ENCODE measurements around the gene TRIM26. TPM values are rescaled to one million over a fixed set of nuclear protein-coding genes. Genes with fewer than 3 reads are reported as not detected.
"Not testable (repeated sequence)": the region's sequence is repeated elsewhere in the genome, so short reads cannot be mapped to it uniquely, and the experiment has no call there.

The TRIM26 gene
- total RNA-seq, 2 donors from 2014 or later, result 31.9 to 66.6 TPM

DNA sequence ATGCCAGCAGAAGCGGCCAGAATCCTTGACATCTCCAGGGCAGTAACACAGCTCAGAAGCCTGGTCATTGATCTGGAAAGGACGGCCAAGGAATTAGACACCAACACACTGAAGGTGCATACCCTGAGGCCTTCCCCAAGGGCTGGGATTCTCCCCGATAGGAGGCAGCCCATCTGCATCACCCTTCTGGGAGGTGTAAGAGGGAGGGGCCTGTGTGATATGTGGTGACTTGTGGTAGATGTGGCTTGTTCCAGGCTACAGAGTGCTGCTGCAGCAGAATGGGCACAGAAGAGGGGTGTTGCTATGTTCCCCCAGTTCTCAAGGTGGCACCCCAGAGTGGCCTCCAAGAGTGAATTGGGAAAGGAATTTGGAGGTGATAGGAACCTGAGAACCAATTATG lies 66.1 kb downstream of the TRIM26 start:
- H3K36me3 ChIP-seq (replicated peaks in 1 of 2; ENCODE audit: insufficient read depth in 1 of 2, low read depth in 2 of 2), result no peaks in the 10 kb centered on the region
- no peak for TF ChIP-seq POLR2A (IDR thresholded peaks at IDR 0.05)
- TF ChIP-seq, protein P1, sequence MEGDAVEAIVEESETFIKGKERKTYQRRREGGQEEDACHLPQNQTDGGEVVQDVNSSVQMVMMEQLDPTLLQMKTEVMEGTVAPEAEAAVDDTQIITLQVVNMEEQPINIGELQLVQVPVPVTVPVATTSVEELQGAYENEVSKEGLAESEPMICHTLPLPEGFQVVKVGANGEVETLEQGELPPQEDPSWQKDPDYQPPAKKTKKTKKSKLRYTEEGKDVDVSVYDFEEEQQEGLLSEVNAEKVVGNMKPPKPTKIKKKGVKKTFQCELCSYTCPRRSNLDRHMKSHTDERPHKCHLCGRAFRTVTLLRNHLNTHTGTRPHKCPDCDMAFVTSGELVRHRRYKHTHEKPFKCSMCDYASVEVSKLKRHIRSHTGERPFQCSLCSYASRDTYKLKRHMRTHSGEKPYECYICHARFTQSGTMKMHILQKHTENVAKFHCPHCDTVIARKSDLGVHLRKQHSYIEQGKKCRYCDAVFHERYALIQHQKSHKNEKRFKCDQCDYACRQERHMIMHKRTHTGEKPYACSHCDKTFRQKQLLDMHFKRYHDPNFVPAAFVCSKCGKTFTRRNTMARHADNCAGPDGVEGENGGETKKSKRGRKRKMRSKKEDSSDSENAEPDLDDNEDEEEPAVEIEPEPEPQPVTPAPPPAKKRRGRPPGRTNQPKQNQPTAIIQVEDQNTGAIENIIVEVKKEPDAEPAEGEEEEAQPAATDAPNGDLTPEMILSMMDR (IDR thresholded peaks at IDR 0.05), result no peak
- no peak overlapping the region for H3K27ac ChIP-seq
- DNase-seq (no peak), ATAC-seq (no peak)
- no peak overlapping the region for H3K4me3 ChIP-seq
- no peaks in the 10 kb centered on the region for H3K27me3 ChIP-seq
- intact Hi-C loops (cut with DNase I), result no loop called here
- no peaks in the 10 kb centered on the region for H3K4me1 ChIP-seq
- no peaks in the 10 kb centered on the region for H3K9me3 ChIP-seq
- 77 to 83% methylated on average over 2 to 3 of the region's 3 CpGs for WGBS, 2 donors

DNA sequence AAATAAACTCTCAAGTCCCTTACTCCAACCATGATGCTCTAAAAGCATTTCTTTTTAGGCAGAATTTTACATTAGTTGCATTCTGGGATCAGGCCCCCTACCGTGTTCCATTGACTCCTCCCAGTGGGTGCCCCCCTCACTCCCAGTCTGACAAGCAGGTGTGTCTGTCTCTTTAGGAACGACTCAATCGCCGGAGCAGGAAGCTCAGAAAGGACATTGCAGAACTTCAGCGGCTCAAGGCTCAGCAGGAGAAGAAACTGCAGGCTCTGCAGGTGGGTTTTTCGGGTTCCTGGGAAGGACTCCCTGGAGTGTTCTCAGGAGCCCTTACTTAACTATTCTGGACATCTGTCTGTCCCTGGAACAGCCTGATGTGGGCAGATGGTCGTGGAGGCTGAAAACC lies 67.4 kb downstream of the TRIM26 start:
- no peak for TF ChIP-seq POLR2A (IDR thresholded peaks at IDR 0.05)
- TF ChIP-seq, protein P1 (IDR thresholded peaks at IDR 0.05), result no peak
- Histone ChIP-seq H3K27me3 (no peaks in the 10 kb centered on the region), H3K27ac (no peak overlapping the region), H3K9me3 (no peaks in the 10 kb centered on the region), H3K4me1 (no peaks in the 10 kb centered on the region), H3K4me3 (no peak overlapping the region), H3K36me3 (replicated peaks in 1 of 2; ENCODE audit: insufficient read depth in 1 of 2, low read depth in 2 of 2) (no peaks in the 10 kb centered on the region)
- no peak for ATAC-seq
- WGBS, 2 donors, result 44 to 58% methylated on average over 7 of the region's 7 CpGs
- intact Hi-C loops (cut with DNase I), result no loop called here
- DNase-seq, result no peak

DNA sequence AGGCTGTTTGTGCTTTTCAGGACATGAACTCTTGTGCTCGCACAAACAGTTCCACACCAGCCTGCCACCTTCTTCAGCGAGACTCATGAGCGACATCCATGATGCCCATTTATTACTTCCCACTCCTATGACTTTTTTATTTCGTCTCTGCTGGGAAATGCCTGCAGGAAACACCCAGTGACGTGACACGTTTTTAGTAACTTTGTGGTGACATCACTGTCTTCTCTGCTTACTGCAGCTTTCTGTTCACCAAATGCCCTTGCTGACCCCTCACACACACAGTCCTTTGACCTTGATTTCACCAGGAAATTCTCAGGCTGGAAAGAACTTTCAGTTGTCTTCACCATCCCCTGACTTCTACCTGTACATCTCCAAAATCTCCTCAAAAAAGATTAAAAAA lies 68.4 kb downstream of the TRIM26 start:
- no peaks in the 10 kb centered on the region for H3K27me3 ChIP-seq

DNA sequence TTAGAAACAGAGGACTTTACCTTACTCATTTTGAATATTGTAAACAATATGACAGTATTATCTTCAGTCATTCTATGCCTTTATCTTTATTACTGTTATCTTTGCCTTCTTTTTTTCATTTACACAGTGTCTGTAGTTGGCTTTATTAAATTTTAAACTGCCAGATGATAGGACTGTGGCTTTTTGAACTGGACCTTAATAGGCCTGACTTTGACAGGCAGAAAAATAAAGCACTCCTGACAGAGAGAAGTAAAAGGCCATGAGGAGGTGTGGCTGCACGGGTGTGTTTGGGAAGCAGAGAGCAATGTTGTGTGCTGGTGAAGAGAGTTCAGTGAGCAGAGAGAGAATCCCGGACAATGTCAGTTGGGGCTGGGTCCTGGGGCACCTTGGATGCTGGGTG lies 69.4 kb downstream of the TRIM26 start:
- Histone ChIP-seq H3K27me3 (no peaks in the 10 kb centered on the region), H3K9me3 (no peaks in the 10 kb centered on the region), H3K36me3 (replicated peaks in 1 of 2; ENCODE audit: insufficient read depth in 1 of 2, low read depth in 2 of 2) (no peaks in the 10 kb centered on the region), H3K4me1 (no peaks in the 10 kb centered on the region), H3K27ac (no peak overlapping the region), H3K4me3 (no peak overlapping the region)
- ATAC-seq (no peak), DNase-seq (no peak)
- 55 to 66% methylated on average over 2 of the region's 2 CpGs for WGBS, 2 donors
- TF ChIP-seq, protein P1 (IDR thresholded peaks at IDR 0.05), result no peak
- no peak for TF ChIP-seq POLR2A (IDR thresholded peaks at IDR 0.05)
- intact Hi-C loops (cut with DNase I), result no loop called here

More for the DNA sequence above, 68.4 kb downstream of the TRIM26 start:
- WGBS, 2 donors, result 67 to 71% methylated on average over 6 of the region's 6 CpGs
- no peak for DNase-seq
- Histone ChIP-seq H3K36me3 (replicated peaks in 1 of 2; ENCODE audit: insufficient read depth in 1 of 2, low read depth in 2 of 2) (no peaks in the 10 kb centered on the region), H3K27ac (no peak overlapping the region), H3K4me1 (no peaks in the 10 kb centered on the region), H3K9me3 (no peaks in the 10 kb centered on the region), H3K4me3 (no peak overlapping the region)
- no peak for ATAC-seq
- intact Hi-C loops (cut with DNase I), result no loop called here
- TF ChIP-seq, protein P1 (IDR thresholded peaks at IDR 0.05), result no peak
- no peak for TF ChIP-seq POLR2A (IDR thresholded peaks at IDR 0.05)

DNA sequence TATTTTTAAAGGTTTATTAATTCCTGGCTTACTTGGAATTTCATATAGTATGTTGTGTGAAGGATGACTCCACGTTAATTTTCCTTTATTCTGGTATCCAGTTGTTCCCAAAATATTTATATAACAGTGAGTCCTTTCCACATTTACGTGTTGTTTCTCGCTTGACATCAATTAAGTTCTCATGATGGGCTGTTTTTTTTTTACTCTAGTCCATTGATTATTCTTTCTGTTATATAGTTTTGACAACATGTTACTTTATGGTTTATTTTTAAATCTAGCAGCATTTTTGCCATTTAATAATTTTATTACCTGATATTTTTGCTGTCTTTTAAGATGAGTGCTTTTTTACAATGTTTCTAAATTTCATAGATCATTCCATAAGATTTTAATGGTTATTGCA lies 70.5 kb downstream of the TRIM26 start:
- Histone ChIP-seq H3K4me1 (no peaks in the 10 kb centered on the region), H3K27ac (no peak overlapping the region), H3K9me3 (no peaks in the 10 kb centered on the region), H3K36me3 (replicated peaks in 1 of 2; ENCODE audit: insufficient read depth in 1 of 2, low read depth in 2 of 2) (no peaks in the 10 kb centered on the region), H3K4me3 (no peak overlapping the region), H3K27me3 (no peaks in the 10 kb centered on the region)
- WGBS, 2 donors, result 59 to 66% methylated on average over 3 of the region's 3 CpGs
- intact Hi-C loops (cut with DNase I), result no loop called here
- TF ChIP-seq, protein P1 (IDR thresholded peaks at IDR 0.05), result no peak
- no peak for TF ChIP-seq POLR2A (IDR thresholded peaks at IDR 0.05)
- DNase-seq, result no peak
- ATAC-seq, result no peak

DNA sequence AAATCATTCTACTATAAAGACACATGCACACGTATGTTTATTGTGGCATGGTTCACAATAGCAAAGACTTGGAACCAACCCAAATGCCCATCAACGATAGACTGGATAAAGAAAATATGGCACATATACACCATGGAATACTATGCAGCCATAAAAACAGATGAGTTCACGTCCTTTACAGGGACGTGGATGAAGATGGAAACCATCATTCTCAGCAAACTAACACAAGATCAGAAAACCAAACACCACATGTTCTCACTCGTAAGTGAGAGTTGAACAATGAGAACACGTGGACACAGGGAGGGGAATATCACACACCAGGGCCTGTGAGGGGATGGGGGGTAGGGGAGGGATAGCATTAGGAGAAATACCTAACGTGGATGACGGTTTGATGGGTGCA lies 73.0 kb downstream of the TRIM26 start:
- H3K27ac ChIP-seq; H3K9me3 ChIP-seq; intact Hi-C loops (cut with DNase I); DNase-seq; H3K36me3 ChIP-seq (replicated peaks in 1 of 2; ENCODE audit: insufficient read depth in 1 of 2, low read depth in 2 of 2); H3K4me3 ChIP-seq; H3K27me3 ChIP-seq; ATAC-seq; H3K4me1 ChIP-seq: not testable (repeated sequence)
- 66 to 76% methylated on average over 8 of the region's 8 CpGs for WGBS, 2 donors
